ENCODE measurements around the gene NANOS3.

Gene NANOS3

GRCh38 chr19:13876834-13877233, at the start of gene NANOS3:
Gene NANOS3 (plus strand): TSS chr19:13877134. CDS start chr19:13877249, 115 bp downstream.
- DNase-seq = no peak

GRCh38 chr19:13827656-13828055, 49.3 kb upstream of the NANOS3 start:
- no peak for DNase-seq

DNA sequence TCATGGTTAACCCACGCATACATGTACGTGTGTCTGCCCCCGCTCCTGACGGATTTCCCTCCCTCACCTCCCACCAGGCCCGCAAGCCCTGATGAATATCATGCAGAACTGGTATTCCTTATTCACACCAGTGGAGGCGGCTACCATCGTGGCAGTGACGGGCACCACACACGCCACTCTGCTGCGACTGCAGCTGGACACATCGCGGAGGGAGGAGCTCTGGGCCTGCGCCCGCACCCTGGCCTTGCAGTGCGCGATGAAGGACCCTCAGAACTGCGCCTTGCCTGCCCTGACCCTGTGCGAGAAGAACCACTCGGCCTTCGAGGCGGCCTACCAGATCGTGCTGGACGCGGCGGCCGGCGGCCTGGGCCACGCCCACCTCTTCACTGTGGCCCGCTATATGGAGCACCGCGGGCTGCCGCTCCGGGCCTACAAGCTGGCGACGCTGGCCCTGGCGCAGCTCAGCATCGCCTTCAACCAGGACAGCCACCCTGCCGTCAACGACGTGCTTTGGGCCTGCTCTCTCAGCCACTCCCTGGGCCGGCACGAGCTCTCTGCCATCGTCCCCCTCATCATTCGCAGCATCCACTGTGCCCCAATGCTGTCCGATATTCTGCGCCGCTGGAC, 46.7 kb upstream of the NANOS3 start:
- no peak for DNase-seq

DNA sequence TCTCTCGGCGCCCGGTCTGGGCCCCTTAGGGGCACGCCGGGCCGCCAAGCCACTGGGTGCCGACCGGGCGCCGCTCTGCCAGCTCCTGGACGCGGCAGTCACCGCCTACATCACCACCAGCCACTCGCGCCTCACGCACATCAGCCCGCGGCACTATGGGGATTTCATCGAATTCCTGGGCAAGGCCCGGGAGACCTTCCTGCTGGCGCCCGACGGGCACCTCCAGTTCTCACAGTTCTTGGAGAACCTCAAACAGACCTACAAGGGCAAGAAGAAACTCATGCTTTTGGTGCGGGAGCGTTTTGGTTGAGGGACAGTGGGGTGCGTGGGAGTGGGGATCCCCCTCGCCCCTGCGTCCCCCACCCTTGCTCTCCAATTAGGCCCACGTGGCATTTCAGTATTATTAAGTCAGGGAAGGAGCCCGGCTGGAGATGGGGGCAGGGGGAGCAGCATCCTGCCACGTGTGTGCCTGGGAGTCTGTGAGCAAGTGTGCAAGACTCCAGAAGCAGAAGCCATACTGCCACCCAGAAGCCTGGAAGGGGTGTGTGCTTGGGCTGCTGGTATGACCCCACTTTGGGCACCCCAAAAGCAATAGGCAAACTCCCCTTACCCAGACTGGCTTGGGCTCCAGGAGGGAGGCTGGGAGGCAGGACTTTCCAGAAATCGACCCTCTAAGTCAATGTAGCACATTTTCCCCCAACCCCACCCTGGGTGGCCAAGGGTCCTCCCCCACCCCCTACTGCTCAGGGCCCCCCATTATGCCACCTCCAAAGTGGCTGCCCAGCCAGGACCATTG, 46.0 kb upstream of the NANOS3 start:
- DNase-seq = no peak

- no peak for DNase-seq
Measured at GRCh38 chr19:13831537-13832467, 45.1 kb upstream of the NANOS3 start.

DNA sequence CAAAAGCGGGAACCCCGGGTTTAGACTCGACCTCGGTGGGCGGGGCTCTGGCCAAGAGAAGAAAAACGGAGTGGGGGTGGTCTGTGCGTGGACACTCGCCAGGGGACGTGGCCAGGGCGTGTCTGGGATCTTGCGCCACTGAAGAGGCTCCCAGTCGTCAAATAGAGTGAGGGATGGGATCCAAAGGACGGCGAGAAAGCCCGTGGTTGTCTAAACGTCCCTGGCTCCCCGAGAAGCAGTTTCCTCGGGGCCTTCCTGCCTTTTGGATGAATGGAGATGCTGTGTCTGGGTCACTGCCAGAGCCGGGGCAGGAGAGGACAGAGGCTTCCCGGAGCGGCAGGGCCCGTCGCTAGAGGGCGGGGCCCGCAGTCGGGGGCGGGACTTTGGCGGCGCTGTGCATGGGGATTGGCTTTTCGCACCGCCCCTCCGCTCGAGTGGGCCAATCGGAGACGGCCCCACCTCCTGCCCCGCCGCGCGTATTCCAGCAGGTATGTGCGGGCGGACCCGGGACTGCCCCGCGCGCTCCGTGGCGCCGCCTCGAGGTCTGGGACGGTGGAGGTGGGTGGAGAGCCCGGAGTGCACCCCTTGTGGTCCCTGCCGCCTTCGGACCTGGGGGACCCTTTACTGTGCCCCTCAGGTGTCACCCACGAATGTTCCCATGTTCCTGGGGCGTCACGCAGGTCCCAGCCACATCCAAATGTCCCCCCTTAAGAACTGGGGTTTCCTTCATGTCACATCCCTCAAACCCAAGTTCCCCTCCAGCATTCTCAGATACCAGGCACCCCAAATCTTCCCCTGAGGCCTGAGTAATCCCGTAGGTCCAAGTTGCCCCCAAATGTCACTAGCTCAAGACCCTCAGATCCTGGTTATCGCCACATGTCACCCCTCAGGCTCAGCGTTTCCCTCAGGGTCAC, 43.3 kb upstream of the NANOS3 start:
- DNase-seq = peak; percentile 48 to 68

DNA sequence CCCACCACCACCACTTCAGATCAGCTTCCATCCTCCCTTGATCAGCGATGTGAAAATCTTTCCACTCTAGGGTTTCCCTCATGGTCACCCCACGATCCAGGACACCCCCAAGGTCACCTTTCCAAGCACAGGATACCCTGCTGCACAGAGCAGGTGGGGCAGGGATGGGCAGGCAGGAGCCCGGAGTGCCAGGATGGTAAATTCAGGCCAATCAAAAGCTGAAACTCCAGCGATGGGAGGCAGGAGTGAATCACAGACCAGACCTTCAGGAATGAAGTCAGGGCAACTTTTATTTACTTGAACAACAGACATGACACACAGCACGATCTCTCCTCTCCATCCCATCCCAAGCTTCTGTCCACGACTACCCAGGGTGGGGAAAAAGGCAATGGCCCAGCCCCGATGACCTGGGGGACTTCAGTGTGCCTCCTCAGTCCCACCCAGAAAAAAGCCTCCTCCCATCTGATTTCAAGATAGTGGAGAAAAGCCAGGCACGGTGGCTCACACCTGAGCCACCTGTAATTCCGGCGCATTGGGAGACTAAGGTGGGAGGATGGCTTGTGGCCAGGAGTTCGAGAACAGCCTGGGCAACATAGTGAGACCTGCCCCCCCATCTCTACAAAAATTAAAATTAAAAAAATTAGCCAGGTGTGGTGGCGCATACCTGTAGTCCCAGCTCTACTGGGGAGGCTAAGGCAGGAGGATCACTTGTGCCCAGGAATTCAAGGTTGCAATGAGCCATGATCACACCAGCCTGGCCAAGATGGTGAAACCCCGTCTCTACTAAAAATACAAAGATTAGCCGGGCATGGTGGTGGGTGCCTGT, 42.5 kb upstream of the NANOS3 start:
- DNase-seq = no peak

GRCh38 chr19:13835791-13836723, 40.9 kb upstream of the NANOS3 start:
- no peak for DNase-seq

GRCh38 chr19:13838435-13839129, 38.4 kb upstream of the NANOS3 start:
- DNase-seq = no peak

DNA sequence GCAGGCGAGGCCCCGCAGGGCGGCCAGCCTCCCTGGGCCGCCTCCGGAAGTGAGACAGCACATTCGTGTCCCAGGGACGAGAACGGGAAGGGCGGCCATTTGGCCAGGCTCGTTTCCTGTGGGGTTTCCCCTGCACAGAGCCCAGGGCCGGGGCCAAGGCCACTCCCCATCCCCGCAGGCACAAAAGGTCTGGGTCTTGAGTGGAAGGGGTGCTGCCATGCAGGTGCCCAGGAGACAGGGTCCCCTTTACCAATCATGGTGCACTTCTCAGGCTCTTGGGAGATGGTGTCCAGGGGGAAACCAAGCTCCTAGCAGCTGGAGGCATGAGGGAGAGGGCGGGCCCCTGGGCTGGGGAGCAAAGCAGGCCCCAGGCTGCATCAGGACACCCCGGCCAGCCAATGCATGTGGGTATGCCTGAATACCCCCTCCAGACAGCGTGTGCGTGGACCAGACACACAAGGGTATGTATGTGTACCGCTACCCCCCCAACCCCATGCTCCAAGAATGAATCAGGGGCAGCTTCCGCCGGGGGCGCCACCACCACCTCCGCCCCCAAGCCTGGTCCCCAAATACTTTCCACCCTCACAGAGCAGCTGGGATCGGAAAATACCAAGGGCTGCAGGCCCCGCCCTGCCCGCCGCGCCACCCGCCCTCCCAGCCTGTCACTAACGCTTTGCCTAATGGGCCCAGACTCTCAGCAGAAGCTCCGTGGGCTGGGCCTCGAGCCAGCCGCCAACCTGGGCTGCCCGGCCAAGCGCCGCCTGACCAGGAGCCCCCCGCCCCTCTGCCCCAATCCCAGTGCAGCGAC, 37.6 kb upstream of the NANOS3 start:
- no peak for DNase-seq

- DNase-seq = no peak
Measured at GRCh38 chr19:13839938-13840304, 37.0 kb upstream of the NANOS3 start.

DNA sequence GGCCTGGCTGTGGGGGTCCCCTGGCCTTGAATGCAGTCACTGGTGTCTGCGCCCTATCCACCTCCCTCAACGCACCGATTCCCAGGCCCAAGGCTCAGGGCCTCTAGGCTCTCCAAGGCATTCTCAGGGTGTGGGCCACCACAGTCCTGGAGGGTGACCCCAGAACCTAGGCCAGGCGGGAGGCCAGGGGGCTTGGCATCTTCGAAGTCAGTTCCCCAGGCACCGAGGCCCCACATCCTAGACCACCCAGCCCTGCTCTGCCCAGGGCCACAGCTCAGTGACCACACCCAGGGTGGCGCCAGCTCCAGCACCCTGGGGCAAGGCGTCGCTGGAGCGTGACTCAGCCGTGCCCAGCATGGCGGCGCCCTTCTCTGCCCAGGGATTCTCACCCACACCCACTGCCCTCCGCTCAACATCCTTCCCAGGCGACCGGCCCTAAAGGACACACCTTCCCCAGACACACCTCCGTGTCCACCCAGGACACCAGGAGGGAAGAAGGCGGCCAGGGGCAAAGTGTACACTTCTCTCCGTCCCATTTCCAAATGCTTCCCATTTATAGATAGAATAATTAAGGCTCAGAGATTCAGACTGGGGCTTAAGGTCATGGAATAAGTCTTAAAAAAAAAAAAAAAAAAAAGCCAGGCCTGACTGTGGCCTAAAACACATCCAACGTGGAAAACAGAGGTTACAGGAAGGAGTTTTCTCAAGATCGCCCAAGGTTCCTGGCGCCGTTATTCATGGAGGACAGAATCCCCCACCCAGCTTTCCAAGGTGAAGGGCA, 36.4 kb upstream of the NANOS3 start:
- no peak for DNase-seq

- no peak for DNase-seq
Measured at GRCh38 chr19:13841086-13841961, 35.6 kb upstream of the NANOS3 start.

GRCh38 chr19:13841962-13842290, 35.0 kb upstream of the NANOS3 start:
- no peak for DNase-seq

DNA sequence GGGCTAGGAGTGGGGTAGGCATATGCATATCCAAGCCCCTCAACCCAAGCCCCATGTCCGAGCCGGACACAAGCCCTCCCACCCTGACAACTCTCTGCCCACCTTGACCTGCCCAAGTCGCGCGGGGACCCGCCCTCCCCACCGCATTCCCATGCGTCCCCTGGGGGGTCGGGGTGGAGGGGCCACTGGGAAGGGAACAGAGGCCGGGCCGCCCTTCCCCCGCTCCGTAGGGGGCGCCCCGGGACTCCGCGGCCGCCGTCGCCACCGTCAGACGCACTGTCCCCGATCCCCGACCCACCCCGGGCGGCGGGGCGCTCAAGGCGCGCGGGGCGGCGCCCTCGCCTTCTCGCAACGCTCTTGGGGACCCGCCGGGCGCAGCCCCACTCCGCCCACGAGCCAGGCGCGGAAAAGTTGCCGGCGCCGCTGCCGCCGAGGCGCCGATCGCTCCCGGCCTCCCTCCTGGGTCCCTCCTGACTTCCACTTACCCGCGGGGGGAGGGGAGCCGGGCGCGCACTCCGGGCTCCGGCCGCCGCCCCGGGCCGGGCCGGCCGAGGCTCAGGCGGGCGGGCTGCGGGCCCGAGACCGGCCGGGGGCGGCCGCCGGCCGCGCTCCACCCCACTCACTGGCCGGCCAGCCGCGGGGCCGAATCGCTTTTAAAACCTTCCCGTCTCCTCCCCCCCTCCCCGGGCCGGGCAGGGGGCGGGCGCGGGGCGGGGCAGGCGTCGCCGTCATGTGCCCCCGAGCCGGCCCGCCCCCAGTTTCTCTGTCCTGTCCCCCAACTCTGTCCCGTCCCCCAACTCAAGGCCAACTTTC, 34.4 kb upstream of the NANOS3 start:
- DNase-seq = no peak

Data from NCI-H187 (cell line).